ENCODE data around the gene REV3L.
"Not testable (repeated sequence)": the region's sequence is repeated elsewhere in the genome, so short reads cannot be mapped to it uniquely, and the experiment has no call there.

Gene REV3L

GRCh38 chr6:111307275-111307858, 175.7 kb downstream of the REV3L start:
- no peak for TF ChIP-seq CTCF (IDR thresholded peaks at IDR 0.05; ENCODE audit: low read depth, low read length)
- Histone ChIP-seq H3K27ac (no peak overlapping the region), H3K27me3 (ENCODE audit: insufficient read depth, low read depth, severe bottlenecking) (no peaks in the 10 kb centered on the region), H3K4me3 (ENCODE audit: low read depth, low read length) (no peak overlapping the region), H3K9me3 (ENCODE audit: severe bottlenecking) (no peaks in the 10 kb centered on the region), H3K36me3 (peaks cover 48% of the 10 kb centered on the region)
- DNase-seq, result no peak

- no peak for TF ChIP-seq CTCF (IDR thresholded peaks at IDR 0.05; ENCODE audit: low read depth, low read length)
- Histone ChIP-seq H3K27me3 (ENCODE audit: insufficient read depth, low read depth, severe bottlenecking) (no peaks in the 10 kb centered on the region), H3K9me3 (ENCODE audit: severe bottlenecking) (no peaks in the 10 kb centered on the region), H3K27ac (no peak overlapping the region), H3K4me3 (ENCODE audit: low read depth, low read length) (no peak overlapping the region), H3K36me3 (peaks cover 51% of the 10 kb centered on the region)
- peak; percentile 13 for DNase-seq
Measured at GRCh38 chr6:111306104-111306888, 176.7 kb downstream of the REV3L start.

- no peak overlapping the region for H3K27ac ChIP-seq
- H3K36me3 ChIP-seq, result peaks cover 11% of the 10 kb centered on the region
Measured at GRCh38 chr6:111301946-111302345, 181.1 kb downstream of the REV3L start.

DNA sequence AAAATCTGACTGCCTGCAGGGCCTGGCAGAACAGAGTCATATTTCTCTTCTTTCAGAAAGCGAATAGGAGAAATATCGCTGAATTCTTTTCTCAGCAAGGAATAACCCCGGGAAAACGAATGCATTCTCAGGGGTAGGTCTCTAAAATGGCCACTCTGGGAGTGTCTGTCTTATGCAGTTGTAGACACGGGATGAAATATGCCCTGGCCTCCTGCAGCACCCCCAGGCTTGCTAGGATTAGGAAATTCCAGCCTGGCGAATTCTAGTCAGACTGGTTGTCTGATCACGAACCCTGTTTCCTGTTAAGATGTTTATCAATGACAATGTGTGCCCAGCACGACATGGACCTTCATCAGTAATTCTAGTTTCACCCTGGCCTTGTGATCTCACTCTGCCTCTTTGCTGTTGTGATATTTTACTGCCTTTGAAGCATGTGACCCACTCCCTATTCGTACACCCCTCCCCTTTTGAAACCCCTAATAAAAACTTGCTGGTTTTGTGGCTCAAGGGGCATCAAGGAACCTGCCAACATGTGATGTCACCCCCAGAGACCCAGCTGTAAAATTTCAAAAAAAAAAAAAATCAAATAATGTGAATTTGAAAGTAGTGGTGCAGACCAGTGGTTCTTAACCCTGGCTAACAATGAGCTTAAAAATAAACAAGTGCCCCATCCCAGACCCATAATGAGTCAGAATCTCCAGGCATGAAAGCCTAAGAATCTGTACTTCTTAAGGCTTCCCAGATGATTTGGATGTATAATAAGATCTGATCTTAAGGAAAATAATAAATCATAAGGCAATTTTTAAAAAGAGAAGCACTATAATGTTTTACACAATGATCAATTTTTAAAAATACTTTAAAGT, 181.8 kb downstream of the REV3L start:
- not testable (repeated sequence) for H3K27ac ChIP-seq; H3K4me3 ChIP-seq (ENCODE audit: low read depth, low read length); H3K9me3 ChIP-seq (ENCODE audit: severe bottlenecking); H3K27me3 ChIP-seq (ENCODE audit: insufficient read depth, low read depth, severe bottlenecking); DNase-seq; H3K36me3 ChIP-seq

More at GRCh38 chr6:111301946-111302345, 181.1 kb downstream of the REV3L start:
- H3K27me3 ChIP-seq (ENCODE audit: insufficient read depth, low read depth, severe bottlenecking), result no peaks in the 10 kb centered on the region
- no peak for TF ChIP-seq CTCF (IDR thresholded peaks at IDR 0.05; ENCODE audit: low read depth, low read length)
- no peaks in the 10 kb centered on the region for H3K9me3 ChIP-seq (ENCODE audit: severe bottlenecking)
- DNase-seq, result no peak
- H3K4me3 ChIP-seq (ENCODE audit: low read depth, low read length), result no peak overlapping the region

DNA sequence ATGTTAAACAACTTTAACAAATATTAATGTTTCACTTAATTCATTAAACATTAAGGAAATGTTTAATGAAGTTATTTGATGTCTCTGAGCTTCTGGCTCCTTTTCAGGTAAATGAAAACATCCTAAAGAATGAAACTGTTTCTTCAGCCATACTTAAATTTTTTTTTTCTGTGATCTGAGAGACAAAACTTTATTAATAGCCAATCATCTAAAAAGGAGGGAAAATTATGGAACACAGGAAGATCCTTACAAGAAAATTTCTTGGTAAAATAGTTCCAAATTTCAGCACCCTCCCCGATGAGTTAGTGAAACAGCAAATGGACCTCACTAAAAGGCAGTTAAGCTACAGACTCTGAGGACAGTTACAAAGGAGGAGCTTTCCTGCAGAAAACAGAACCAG, 185.2 kb downstream of the REV3L start:
- H3K9me3 ChIP-seq (ENCODE audit: severe bottlenecking), result no peaks in the 10 kb centered on the region
- no peak for DNase-seq
- no peak overlapping the region for H3K4me3 ChIP-seq (ENCODE audit: low read depth, low read length)
- H3K27me3 ChIP-seq (ENCODE audit: insufficient read depth, low read depth, severe bottlenecking), result no peaks in the 10 kb centered on the region
- no peak overlapping the region for H3K27ac ChIP-seq
- no peak for TF ChIP-seq CTCF (IDR thresholded peaks at IDR 0.05; ENCODE audit: low read depth, low read length)
- H3K36me3 ChIP-seq, result peaks cover 5% of the 10 kb centered on the region
